K562 (cell line): ENCODE measurements around the gene TMEM127. TPM values are rescaled to one million over a fixed set of nuclear protein-coding genes. Genes with fewer than 3 reads are reported as not detected.
A peak's percentile ranks its signal among the peaks of the same experiment; 100 is the strongest.

Source experiments
- CTCF ChIP-seq, 3 experiments: IDR thresholded peaks in 2 of 3; conservative IDR thresholded peaks in 1 of 3; 2 replicates each; pipeline ENCODE4 v1.5.1; 2011 to 2012; ENCODE audit warnings: low read length in 3 of 3, mild to moderate bottlenecking in 3 of 3, control low read depth in 2 of 3, improper control_type of control experiment in 1 of 3, inconsistent platforms in 1 of 3, low read depth in 1 of 3, mixed read lengths in 1 of 3, moderate library complexity in 1 of 3; ENCODE audit not compliant: insufficient read depth in 2 of 3
- EGR1 ChIP-seq: fragments of 450-650 bp; conservative IDR thresholded peaks from 2 replicates; pipeline ENCODE4 v1.6.1; 2017; ENCODE audit warnings: mild to moderate bottlenecking
- ETV1 ChIP-seq: fragments of 450-650 bp; conservative IDR thresholded peaks from 2 replicates; pipeline ENCODE4 v1.6.1; 2016; ENCODE audit warnings: missing genetic modification characterization, control low read depth, low read depth, missing compliant biosample characterization
- FOXM1 ChIP-seq, 2 experiments: fragments of 450-650 bp in 1 of 2; sonication (generic) in 1 of 2; formaldehyde crosslinking in 1 of 2; IDR thresholded peaks; 2 replicates each; pipeline versions ENCODE4 v1.6.1 to v1.9.0; 2017 to 2022; ENCODE audit warnings: low read depth in 2 of 2, mild to moderate bottlenecking in 2 of 2, missing genetic modification reagents in 1 of 2, moderate library complexity in 1 of 2
- PBX2 ChIP-seq, 2 experiments: IDR thresholded peaks in 1 of 2; conservative IDR thresholded peaks in 1 of 2; 2 replicates each; pipeline ENCODE4 v1.6.1; 2016; ENCODE audit warnings: low read depth in 2 of 2, mild to moderate bottlenecking in 1 of 2, missing compliant biosample characterization in 1 of 2, missing genetic modification characterization in 1 of 2, moderate library complexity in 1 of 2
- POLR2B ChIP-seq: fragments of 450-650 bp; IDR thresholded peaks from 2 replicates; pipeline ENCODE4 v1.6.1; 2018; ENCODE audit warnings: low read depth; ENCODE audit not compliant: partially characterized antibody
- POLR2H ChIP-seq: IDR thresholded peaks from 2 replicates; pipeline ENCODE4 v1.6.1; 2016; ENCODE audit warnings: missing genetic modification characterization, low read depth, mild to moderate bottlenecking, control low read depth, missing compliant biosample characterization, moderate library complexity
- SMAD4 ChIP-seq: fragments of 250-450 bp; sonication (Bioruptor Pico); conservative IDR thresholded peaks from 2 replicates; pipeline ENCODE4 v1.8.0; 2021; ENCODE audit warnings: inconsistent platforms, mild to moderate bottlenecking, moderate library complexity
- SP2 ChIP-seq: IDR thresholded peaks from 2 replicates; pipeline ENCODE4 v1.6.1; 2011; ENCODE audit warnings: mild to moderate bottlenecking, low read depth, low read length, moderate library complexity; ENCODE audit not compliant: poor library complexity, severe bottlenecking; ENCODE audit errors: extremely low read depth
- THAP7 ChIP-seq: fragments of 250-450 bp; sonication (Bioruptor Pico); IDR thresholded peaks from 2 replicates; pipeline ENCODE4 v1.5.0; 2021
- ZNF224 ChIP-seq: sonication (generic); formaldehyde crosslinking; IDR thresholded peaks from 2 replicates; pipeline ENCODE4 v1.8.0; 2022; ENCODE audit warnings: mild to moderate bottlenecking, missing genetic modification reagents
- ZNF518B ChIP-seq: fragments of 250-450 bp; sonication (Bioruptor Pico); IDR thresholded peaks from 2 replicates; pipeline ENCODE4 v1.5.0; 2021; ENCODE audit warnings: mild to moderate bottlenecking, moderate library complexity
- ZNF639 ChIP-seq, 2 experiments: fragments of 200-800 bp in 1 of 2; sonication (Bioruptor generic) in 1 of 2; sonication (generic) in 1 of 2; formaldehyde crosslinking in 1 of 2; IDR thresholded peaks in 1 of 2; conservative IDR thresholded peaks in 1 of 2; 2 replicates each; pipeline versions ENCODE4 v1.5.0 to v1.6.1; 2016 to 2020; ENCODE audit warnings: missing compliant biosample characterization in 1 of 2, missing genetic modification characterization in 1 of 2, missing genetic modification reagents in 1 of 2
- polyA plus RNA-seq, 8 experiments: library from polyadenylated mRNA; depleted of rRNA in 4 of 8; stranded (reverse) in 5 of 8; unstranded in 3 of 8; fragments of >200 nt; fragmentation: Nextera tagmentation in 2 of 8; fragmentation: Illumina TruSeq in 1 of 8; extraction: Ambion mirVana in 2 of 8; extraction: Trizol in 1 of 8; gene quantifications; 2 replicates each; pipeline versions ENCODE4 v1.2.1 to v1.2.3, GENCODE V29; 2011 to 2014; ENCODE audit warnings: inconsistent platforms in 1 of 8, missing spikeins in 1 of 8
- total RNA-seq, 7 experiments: library from RNA; depleted of rRNA in 6 of 7; stranded (reverse); fragments of >200 nt in 6 of 7; fragmentation: Illumina TruSeq in 2 of 7; extraction: Trizol in 2 of 7; gene quantifications; 2 replicates each; pipeline versions ENCODE4 v1.2.1 to v1.2.3, GENCODE V29; 2011 to 2021; ENCODE audit warnings: low replicate concordance in 1 of 7

Gene TMEM127
- total and polyA plus RNA-seq, 9 of the 15 experiments (the other 6 are each of a cell fraction or from before 2014, with no cell fraction given), result 1.7 to 20.0 (median 9.9) TPM

- TF ChIP-seq CTCF (IDR thresholded peaks at IDR 0.05 in 2 of 3, conservative IDR thresholded peaks at IDR 0.05 in 1 of 3; ENCODE audit: insufficient read depth in 2 of 3, low read depth in 1 of 3, low read length in 3 of 3), result peak in 2 of 3 experiments; percentile 17 to 36; a peak in 2 of 6 replicates
- no peak for TF ChIP-seq ZNF224 (CRISPR knock-in tag)
- peak; percentile 84 for TF ChIP-seq SP2
- peak; percentile 88 for TF ChIP-seq EGR1
- peak; percentile 90 for TF ChIP-seq POLR2H
- no peak for TF ChIP-seq THAP7 (CRISPR knock-in tag)
- peak; percentile 45 for TF ChIP-seq ETV1 (tag)
- no peak for TF ChIP-seq FOXM1 (IDR thresholded peaks at IDR 0.05; ENCODE audit: low read depth)
- 0 out of 2 replicates have a peak, but pooled peaks have one; percentile 29 for TF ChIP-seq FOXM1 (CRISPR knock-in tag; IDR thresholded peaks at IDR 0.05; ENCODE audit: low read depth)
- TF ChIP-seq PBX2 (CRISPR knock-in tag; IDR thresholded peaks at IDR 0.05; ENCODE audit: low read depth), result peak; percentile 81
- peak; percentile 95 for TF ChIP-seq PBX2 (tag; conservative IDR thresholded peaks at IDR 0.05; ENCODE audit: low read depth)
- peak; percentile 83 for TF ChIP-seq SMAD4
- peak in 1 of 2 experiments; percentile 79; a peak in 1 of 4 replicates for TF ChIP-seq ZNF639 (CRISPR knock-in tag; conservative IDR thresholded peaks at IDR 0.05 in 1 of 2, IDR thresholded peaks at IDR 0.05 in 1 of 2)
- no peak for TF ChIP-seq ZNF518B (CRISPR knock-in tag)
- TF ChIP-seq POLR2B, result peak; percentile 94
Measured at GRCh38 chr2:96208143-96209010, 57.4 kb downstream of the TMEM127 start, which contains the start of gene STARD7 (continued).
